ENCODE results near the gene HSF4. TPM values are rescaled to one million over a fixed set of nuclear protein-coding genes. Genes with fewer than 3 reads are reported as not detected.

The HSF4 gene
- total and polyA plus RNA-seq, 2 donors: 4.5 to 75.2 TPM

DNA sequence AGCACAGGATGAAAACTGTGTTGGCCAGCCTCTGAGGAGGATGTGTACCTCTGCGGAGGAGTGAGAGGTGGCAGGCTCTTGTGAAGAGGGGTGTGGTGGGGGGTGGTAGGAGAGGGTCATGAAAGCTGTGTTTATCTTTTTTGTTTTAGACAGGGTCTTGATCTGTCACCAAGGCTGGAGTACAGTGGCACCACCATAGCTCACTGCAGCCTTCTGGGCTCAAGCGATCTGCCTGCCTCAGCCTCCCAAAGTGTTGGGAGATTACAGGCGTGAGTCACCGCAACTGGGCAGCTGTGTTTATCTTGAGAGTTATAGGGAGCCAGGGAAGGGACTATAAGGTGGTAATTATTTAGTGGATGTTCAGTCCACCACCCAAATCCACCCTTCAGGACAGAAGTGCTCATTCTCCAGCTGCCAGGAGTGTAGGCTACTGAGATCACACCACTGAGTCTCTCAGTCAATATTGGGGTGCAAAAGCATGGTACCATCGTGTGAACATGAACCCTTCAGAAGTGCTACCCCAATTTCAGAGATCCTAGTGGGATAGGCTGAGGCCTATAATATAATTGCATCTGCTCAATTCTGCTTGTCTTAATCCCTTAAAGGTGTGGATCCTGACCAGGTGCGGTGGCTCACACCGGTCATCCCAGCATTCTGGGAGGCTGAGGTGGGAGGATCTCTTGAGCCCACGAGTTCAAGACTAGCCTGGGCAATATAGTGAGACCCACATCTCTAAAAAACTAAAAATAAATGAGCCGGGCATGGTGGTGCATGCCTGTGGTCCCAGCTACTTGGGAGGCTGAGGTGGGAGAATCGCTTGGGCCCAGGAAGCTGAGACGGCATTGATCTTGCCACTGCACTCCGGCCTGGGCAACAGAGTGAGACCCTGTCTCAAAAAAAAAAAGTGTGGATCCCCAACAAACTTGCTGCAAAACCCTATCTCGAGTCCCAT is 26.2 kb downstream of the HSF4 start:
- Histone ChIP-seq H3K36me3 (ENCODE audit: insufficient read depth) (peaks cover 8% of the 10 kb centered on the region), H3K4me3 (ENCODE audit: low read depth, low read length) (no peak overlapping the region), H3K27ac (ENCODE audit: low read depth) (no peak overlapping the region), H3K4me1 (ENCODE audit: insufficient read depth) (no peaks in the 10 kb centered on the region)
- DNase-seq (ENCODE audit: extremely low spot score): no peak
- WGBS: 69% methylated on average over 13 of the region's 13 CpGs

DNA sequence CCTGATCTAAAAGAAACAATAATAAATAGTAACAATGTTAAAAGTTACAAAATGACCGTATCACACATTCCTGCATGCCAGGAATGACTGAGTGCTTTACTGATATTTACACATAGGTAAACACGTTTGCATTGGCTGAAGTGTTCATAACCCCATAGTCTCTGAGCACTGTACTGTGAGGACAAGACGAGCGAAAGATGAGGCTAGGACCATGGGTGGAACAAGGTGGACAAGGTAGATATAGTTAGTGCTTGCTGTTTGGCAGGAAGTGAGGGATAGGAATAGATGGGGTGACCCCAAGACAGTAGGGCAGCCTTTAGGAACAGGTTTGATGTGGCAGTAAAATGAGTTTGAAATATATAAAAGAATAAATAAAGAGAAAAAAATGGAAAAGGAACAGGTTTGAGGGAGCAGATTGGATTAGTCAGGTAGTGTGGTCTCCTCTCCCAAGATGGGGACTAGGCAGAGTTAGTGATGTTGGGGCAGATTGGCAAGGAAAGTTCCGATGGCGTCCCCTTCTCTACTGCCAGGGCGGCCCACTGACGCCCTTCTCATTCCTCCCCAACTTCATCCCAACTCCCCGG is 27.0 kb downstream of the HSF4 start:
- Histone ChIP-seq H3K27ac (ENCODE audit: low read depth) (no peak overlapping the region), H3K4me1 (ENCODE audit: insufficient read depth) (no peaks in the 10 kb centered on the region), H3K36me3 (ENCODE audit: insufficient read depth) (peaks cover 8% of the 10 kb centered on the region), H3K4me3 (ENCODE audit: low read depth, low read length) (no peak overlapping the region)
- no peak for DNase-seq (ENCODE audit: extremely low spot score)
- 25% methylated on average over 9 of the region's 9 CpGs for WGBS

DNA sequence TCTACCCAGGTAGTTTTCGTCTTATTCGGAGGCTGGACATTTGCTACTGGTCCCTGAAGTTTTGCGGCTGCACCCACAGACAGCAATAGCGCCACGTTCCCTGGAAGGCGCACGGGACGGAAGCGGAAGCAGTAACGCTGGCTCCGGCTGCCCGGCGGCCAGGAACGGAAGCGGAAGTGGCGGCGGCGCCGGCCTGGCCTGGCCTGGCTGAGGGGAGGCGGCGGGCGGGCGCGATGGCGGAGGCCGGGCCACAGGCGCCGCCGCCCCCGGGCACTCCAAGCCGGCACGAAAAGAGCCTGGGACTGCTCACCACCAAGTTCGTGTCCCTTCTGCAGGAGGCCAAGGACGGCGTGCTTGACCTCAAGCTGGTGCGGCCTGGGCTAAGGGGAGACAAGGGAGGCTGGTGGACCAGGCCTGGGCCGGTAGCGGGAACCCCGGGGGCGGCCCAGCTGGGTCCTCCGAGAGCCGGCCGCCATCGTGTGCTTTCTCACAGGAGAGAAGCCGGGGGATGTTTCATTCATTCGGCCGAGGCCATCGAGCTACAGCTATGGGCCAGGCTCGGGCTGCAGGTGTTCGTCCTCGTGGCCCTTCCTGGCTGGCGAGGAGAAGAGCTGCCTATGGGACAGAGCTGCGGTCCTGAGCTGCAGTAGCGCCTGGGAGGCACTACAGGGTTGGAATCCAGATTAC is 27.6 kb downstream of the HSF4 start, which contains the start of gene E2F4:
TSS of gene E2F4 (plus strand) at position 161 of the 687 bp plus-strand sequence. CDS start at position 234, 73 bp downstream.
- no peak for DNase-seq (ENCODE audit: extremely low spot score)
- peaks cover 8% of the 10 kb centered on the region for H3K36me3 ChIP-seq (ENCODE audit: insufficient read depth)
- peak within 1 kb of the TSS; percentile 68 for H3K4me3 ChIP-seq (ENCODE audit: low read depth, low read length)
- no peaks in the 10 kb centered on the region for H3K4me1 ChIP-seq (ENCODE audit: insufficient read depth)
- H3K27ac ChIP-seq (ENCODE audit: low read depth): no peak within 1 kb of the TSS
- under 1% methylated on average over 54 of the region's 54 CpGs for WGBS

DNA sequence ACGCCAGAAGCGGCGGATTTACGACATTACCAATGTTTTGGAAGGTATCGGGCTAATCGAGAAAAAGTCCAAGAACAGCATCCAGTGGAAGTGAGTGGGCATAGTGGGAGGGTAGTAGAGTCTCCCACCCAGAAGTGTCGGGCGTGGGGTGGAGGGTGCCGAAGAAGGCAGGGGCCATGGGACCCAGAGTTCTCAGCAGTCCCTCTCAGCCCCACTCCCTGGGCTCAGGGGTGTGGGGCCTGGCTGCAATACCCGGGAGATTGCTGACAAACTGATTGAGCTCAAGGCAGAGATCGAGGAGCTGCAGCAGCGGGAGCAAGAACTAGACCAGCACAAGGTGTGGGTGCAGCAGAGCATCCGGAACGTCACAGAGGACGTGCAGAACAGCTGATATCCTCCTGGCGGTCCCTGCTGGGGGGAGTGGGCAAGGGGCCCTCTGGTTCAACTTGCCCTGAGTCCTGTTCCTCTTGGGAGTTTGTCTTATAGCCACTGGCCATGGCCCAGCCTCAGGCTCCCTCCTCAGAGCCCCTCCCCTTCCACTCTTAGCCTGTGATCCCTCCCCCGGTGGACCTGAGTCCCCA is 28.3 kb downstream of the HSF4 start:
- Histone ChIP-seq H3K4me3 (ENCODE audit: low read depth, low read length) (peak overlapping the region; percentile 68), H3K27ac (ENCODE audit: low read depth) (no peak overlapping the region), H3K4me1 (ENCODE audit: insufficient read depth) (no peaks in the 10 kb centered on the region), H3K36me3 (ENCODE audit: insufficient read depth) (peaks cover 8% of the 10 kb centered on the region)
- WGBS: 26% methylated on average over 17 of the region's 17 CpGs
- no peak for DNase-seq (ENCODE audit: extremely low spot score)

DNA sequence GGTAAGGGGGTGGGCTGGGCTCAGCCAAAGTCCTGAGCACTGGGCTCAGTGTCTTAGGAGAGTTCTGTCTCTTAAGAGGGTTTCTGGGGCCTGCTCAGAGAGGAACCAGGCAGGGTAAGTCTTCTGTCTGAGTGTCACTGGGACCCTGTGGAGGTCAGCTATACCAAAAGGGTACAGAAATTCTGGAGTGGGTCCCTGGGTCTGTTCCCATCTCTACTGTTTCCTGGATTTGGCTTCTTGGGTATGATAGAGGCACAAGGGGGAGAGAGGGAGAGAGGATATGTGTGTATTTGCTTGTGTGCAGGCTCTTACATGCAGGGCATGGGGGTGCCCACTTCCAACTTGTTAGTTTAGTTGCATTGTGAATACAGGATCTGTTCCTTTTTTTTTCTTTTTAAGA is 29.0 kb downstream of the HSF4 start:
- no peak for DNase-seq (ENCODE audit: extremely low spot score)
- Histone ChIP-seq H3K27ac (ENCODE audit: low read depth) (no peak overlapping the region), H3K36me3 (ENCODE audit: insufficient read depth) (peaks cover 8% of the 10 kb centered on the region), H3K4me3 (ENCODE audit: low read depth, low read length) (no peak overlapping the region), H3K4me1 (ENCODE audit: insufficient read depth) (no peaks in the 10 kb centered on the region)

DNA sequence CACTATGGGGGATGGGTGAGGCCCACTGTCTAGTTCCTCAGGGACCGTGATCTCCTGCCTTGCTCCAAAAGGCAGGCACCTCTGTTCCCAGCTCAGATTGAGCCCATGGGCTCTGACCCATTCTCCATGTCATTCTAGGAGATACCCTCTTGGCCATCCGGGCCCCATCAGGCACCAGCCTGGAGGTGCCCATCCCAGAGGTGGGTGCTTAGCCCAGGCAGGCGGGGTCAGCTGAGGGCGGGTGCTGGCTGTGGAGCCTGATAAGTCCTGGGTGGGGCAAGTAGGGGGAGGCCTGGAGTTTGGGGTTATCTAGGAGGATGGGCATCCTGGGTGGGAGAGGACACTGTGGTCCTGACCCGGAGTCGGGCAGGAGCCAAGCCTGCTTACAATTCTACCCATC is 29.7 kb downstream of the HSF4 start:
- no peak for DNase-seq (ENCODE audit: extremely low spot score)
- 88% methylated on average over 6 of the region's 6 CpGs for WGBS
- Histone ChIP-seq H3K4me3 (ENCODE audit: low read depth, low read length) (no peak overlapping the region), H3K36me3 (ENCODE audit: insufficient read depth) (peaks cover 8% of the 10 kb centered on the region), H3K4me1 (ENCODE audit: insufficient read depth) (no peaks in the 10 kb centered on the region), H3K27ac (ENCODE audit: low read depth) (no peak overlapping the region)

DNA sequence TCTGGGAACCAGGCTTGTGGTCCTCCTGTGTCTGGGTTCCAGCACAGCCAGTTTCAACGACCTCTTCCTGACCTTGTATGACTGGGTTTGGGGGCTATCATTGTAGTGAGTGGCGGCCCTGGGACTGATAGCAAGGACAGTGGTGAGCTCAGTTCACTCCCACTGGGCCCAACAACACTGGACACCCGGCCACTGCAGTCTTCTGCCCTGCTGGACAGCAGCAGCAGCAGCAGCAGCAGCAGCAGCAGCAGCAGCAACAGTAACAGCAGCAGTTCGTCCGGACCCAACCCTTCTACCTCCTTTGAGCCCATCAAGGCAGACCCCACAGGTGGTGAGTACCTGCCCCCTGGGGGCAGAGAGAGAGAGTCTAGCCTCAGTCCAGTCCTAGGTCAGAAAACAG is 31.1 kb downstream of the HSF4 start:
- Histone ChIP-seq H3K27ac (ENCODE audit: low read depth) (no peak overlapping the region), H3K36me3 (ENCODE audit: insufficient read depth) (peaks cover 8% of the 10 kb centered on the region), H3K4me3 (ENCODE audit: low read depth, low read length) (no peak overlapping the region), H3K4me1 (ENCODE audit: insufficient read depth) (no peaks in the 10 kb centered on the region)
- no peak for DNase-seq (ENCODE audit: extremely low spot score)
- whole genome bisulfite sequencing: 88% methylated on average over 5 of the region's 5 CpGs

DNA sequence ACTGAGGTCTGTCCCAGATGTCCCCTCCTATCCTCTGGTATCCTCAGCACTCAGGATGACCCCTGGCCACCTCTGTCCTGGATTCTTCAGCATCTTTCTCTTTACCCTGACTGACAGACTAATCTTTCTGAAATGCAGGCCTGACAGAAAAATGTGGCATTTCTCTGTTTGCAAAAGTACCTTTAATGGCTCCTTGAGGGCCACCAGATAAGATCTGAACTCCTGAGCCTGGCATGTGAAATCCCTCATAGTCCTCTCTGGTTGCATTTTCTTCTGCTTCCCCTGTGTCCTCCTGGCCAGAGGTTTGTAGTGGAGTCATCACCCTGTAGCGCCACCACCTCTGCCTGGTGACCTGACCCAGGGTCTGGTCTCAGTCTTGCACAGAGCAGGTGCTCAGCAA is 32.3 kb downstream of the HSF4 start:
- H3K4me3 ChIP-seq (ENCODE audit: low read depth, low read length): no peak overlapping the region
- peaks cover 8% of the 10 kb centered on the region for H3K36me3 ChIP-seq (ENCODE audit: insufficient read depth)
- no peaks in the 10 kb centered on the region for H3K4me1 ChIP-seq (ENCODE audit: insufficient read depth)
- no peak for DNase-seq (ENCODE audit: extremely low spot score)
- no peak overlapping the region for H3K27ac ChIP-seq (ENCODE audit: low read depth)
- 95% methylated on average over 1 of the region's 1 CpG for WGBS

DNA sequence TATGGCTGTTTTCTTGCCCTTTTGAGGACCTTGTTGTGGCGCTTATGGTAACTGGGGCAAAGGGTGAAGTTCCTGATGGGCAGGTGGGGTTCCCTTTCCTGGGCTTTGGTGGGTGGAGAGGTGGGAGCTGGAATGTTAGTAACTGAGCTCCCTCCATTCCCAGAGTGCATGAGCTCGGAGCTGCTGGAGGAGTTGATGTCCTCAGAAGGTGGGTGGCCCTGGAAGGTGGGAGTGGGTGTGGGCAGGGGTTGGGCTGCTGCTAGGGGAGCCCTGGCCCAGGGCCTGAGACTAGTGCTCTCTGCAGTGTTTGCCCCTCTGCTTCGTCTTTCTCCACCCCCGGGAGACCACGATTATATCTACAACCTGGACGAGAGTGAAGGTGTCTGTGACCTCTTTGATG is 33.2 kb downstream of the HSF4 start:
- WGBS: 76% methylated on average over 6 of the region's 6 CpGs
- H3K4me3 ChIP-seq (ENCODE audit: low read depth, low read length): no peak overlapping the region
- peaks cover 8% of the 10 kb centered on the region for H3K36me3 ChIP-seq (ENCODE audit: insufficient read depth)
- no peak for DNase-seq (ENCODE audit: extremely low spot score)
- H3K4me1 ChIP-seq (ENCODE audit: insufficient read depth): no peaks in the 10 kb centered on the region
- H3K27ac ChIP-seq (ENCODE audit: low read depth): no peak overlapping the region

DNA sequence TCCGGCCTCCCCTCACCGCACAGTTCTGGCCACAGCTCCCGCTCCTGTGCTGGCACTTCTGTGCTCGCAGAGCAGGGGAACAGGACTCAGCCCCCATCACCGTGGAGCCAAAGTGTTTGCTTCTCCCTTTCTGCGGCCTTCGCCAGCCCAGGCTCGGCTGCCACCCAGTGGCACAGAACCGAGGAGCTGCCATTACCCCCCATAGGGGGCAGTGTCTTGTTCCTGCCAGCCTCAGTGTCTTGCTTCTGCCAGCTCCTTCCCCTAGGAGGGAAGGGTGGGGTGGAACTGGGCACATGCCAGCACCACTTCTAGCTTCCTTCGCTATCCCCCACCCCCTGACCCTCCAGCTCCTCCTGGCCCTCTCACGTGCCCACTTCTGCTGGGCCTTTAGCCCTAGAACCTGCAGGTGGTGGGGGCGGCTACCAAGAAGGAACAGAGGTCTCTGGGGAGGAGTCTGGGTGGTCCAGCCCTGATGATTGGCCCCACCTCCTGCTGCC is 33.7 kb downstream of the HSF4 start:
- Histone ChIP-seq H3K36me3 (ENCODE audit: insufficient read depth) (peaks cover 12% of the 10 kb centered on the region), H3K4me1 (ENCODE audit: insufficient read depth) (no peaks in the 10 kb centered on the region), H3K4me3 (ENCODE audit: low read depth, low read length) (no peak overlapping the region), H3K27ac (ENCODE audit: low read depth) (peak overlapping the region; percentile 49)
- DNase-seq (ENCODE audit: extremely low spot score): no peak
- WGBS: 54% methylated on average over 12 of the region's 12 CpGs

DNA sequence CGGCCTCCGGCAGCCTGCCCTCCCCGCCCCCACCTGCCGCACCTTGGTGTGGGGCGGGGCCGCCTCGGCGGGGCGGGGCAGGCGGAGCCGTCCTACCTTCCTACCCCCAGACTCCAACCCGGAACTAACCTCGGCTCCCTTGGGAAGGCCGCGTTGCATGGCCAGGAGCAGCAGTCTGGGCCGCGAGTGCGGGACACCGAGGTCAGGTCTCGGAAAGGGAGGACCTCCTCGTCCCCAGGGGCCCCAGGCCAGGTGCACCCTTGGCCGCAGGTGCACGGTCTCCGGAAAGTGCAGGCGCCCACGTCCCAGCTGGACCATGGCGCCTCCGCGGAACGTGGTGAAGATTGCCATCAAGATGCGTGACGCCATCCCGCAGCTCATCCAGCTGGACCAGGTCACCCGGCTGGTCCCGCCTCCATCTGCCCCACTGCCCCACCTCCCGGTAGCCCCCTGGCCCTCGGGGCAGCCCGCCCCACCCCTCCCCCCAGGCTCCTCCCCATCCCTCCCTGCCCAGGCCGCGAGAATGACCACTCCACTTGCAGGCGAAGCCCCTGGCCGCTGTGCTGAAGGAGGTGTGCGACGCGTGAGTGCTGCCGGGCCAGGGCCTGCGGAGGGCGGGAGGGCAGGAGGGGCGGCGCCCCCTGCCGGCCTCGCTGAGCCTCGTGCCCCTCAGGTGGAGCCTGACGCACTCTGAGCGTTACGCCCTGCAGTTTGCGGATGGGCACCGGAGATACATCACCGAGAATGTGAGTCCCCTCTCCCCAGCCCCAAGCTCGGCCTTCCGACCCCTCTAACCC is 34.7 kb downstream of the HSF4 start, which contains the start of gene ELMO3:
TSS of gene ELMO3 (plus strand) at position 121 of the 797 bp plus-strand sequence. CDS start at position 317, 196 bp downstream.
- WGBS: 39% methylated on average over 61 of the region's 61 CpGs
- peaks cover 11% of the 10 kb centered on the region for H3K36me3 ChIP-seq (ENCODE audit: insufficient read depth)
- peak within 1 kb of the TSS; percentile 49 for H3K27ac ChIP-seq (ENCODE audit: low read depth)
- H3K4me1 ChIP-seq (ENCODE audit: insufficient read depth): no peaks in the 10 kb centered on the region
- DNase-seq (ENCODE audit: extremely low spot score): no peak
- peak within 1 kb of the TSS; percentile 8 for H3K4me3 ChIP-seq (ENCODE audit: low read depth, low read length)

DNA sequence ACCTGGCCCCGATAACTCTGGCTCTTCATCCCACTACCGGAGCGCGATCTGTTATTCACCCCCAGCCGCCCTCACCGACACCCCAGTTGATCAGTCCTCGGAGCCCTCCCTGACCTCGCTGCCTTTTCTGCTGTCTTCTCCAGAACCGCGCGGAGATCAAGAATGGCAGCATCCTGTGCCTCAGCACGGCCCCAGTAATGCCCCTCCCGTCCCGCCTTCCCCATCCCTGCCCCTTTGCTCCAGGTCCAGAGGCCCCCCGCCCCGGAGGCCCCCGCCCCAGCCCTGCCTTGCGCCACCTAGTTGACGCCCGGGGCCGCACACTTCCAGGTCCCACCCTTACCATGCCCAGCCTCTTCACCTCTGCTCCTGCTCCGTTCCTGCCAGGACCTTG is 35.3 kb downstream of the HSF4 start:
- DNase-seq (ENCODE audit: extremely low spot score): no peak
- Histone ChIP-seq H3K36me3 (ENCODE audit: insufficient read depth) (peaks cover 9% of the 10 kb centered on the region), H3K4me3 (ENCODE audit: low read depth, low read length) (no peak overlapping the region), H3K27ac (ENCODE audit: low read depth) (no peak overlapping the region), H3K4me1 (ENCODE audit: insufficient read depth) (no peaks in the 10 kb centered on the region)
- 29% methylated on average over 22 of the region's 22 CpGs for WGBS

DNA sequence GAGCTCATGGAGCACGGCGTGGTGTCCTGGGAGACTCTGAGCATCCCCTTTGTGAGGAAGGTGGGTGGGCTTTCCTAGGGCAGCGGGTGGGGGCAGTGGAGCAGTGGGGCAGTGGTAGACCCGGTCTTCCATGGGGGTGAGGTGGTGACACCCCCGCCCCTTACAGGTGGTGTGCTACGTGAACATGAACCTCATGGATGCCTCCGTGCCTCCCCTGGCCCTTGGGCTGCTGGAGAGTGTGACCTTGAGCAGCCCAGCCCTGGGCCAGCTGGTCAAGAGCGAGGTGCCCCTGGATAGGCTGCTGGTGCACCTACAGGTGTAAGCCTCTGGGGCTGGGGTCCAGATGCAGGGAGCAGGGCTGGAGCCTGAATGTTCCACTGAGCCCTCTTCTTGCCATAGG is 35.9 kb downstream of the HSF4 start:
- no peaks in the 10 kb centered on the region for H3K4me1 ChIP-seq (ENCODE audit: insufficient read depth)
- 92% methylated on average over 8 of the region's 8 CpGs for WGBS
- H3K36me3 ChIP-seq (ENCODE audit: insufficient read depth): peaks cover 6% of the 10 kb centered on the region
- H3K4me3 ChIP-seq (ENCODE audit: low read depth, low read length): no peak overlapping the region
- DNase-seq (ENCODE audit: extremely low spot score): no peak
- no peak overlapping the region for H3K27ac ChIP-seq (ENCODE audit: low read depth)

Data from urinary bladder (tissue), 4 donors.